HCT116 (cell line): ENCODE results near the gene ACSF2. TPM values are rescaled to one million over a fixed set of nuclear protein-coding genes. Genes with fewer than 3 reads are reported as not detected.

ENCODE experiments used
- ATAC-seq: fragments of 200-7000 bp; cut with Tn5 transposase; 2 replicates; pipeline ENCODE4 v1.9.1; 2020; ENCODE audit warnings: mild to moderate bottlenecking, moderate library complexity
- BruUV-seq: library from RNA; stranded (reverse); fragments of 400-500 nt; replicated peaks from 2 replicates; lab custom pipeline; 2021; lab: Mats Ljungman, UMichigan
- CTCF ChIA-PET: fragments of 300-600 bp; sonication (Branson Sonifier 250); formaldehyde crosslinking; loops from one replicate; lab custom pipeline; 2021; ENCODE audit warnings: antibody characterized with exemption; lab: Charles Lee
- POLR2A ChIA-PET: fragments of 300-600, 350-600 bp; sonication (Branson Sonifier 250); formaldehyde crosslinking; loops from one replicate; lab custom pipeline; 2021; ENCODE audit warnings: antibody characterized with exemption; lab: Charles Lee
- RAD21 ChIA-PET, 2 experiments: fragments of 300-600 bp; sonication (Branson Sonifier 250); formaldehyde crosslinking; loops; one replicate each; lab custom pipeline; 2023; ENCODE audit warnings: low total read pairs in 2 of 2; ENCODE audit not compliant: uncharacterized antibody in 2 of 2, unreplicated experiment in 2 of 2, low non-redundant PET in 1 of 2; lab: Charles Lee
- DNase-seq: peaks from one replicate; pipeline ENCODE4 v3.0.0-alpha.2; 2010; ENCODE audit warnings: low read depth, low spot score
- H2AFZ ChIP-seq: fragments of 200-600 bp; shearing (Covaris generic), sonication (generic); 2 replicates; pipeline ENCODE4 v1.6.1; 2017; ENCODE audit warnings: low read depth, mixed run types, mixed read lengths, antibody characterized with exemption, low read length; ENCODE audit not compliant: poor library complexity, severe bottlenecking
- H3K27ac ChIP-seq: 2 replicates; pipeline ENCODE4 v1.5.1; 2012; ENCODE audit warnings: low read depth, low read length
- H3K27me3 ChIP-seq: fragments of 200-600 bp; sonication (generic); 2 replicates; pipeline ENCODE4 v1.6.1; 2016; ENCODE audit warnings: mixed run types, low read length, mixed read lengths; ENCODE audit not compliant: insufficient read depth
- H3K36me3 ChIP-seq, 2 experiments: fragments of 200-500 bp in 1 of 2; fragments of 200-600 bp in 1 of 2; sonication (Bioruptor generic) in 1 of 2; sonication (generic) in 1 of 2; 2 replicates each; pipeline versions ENCODE4 v1.5.1 to v1.6.1; 2014 to 2016; ENCODE audit warnings: low read length in 2 of 2, inconsistent platforms in 1 of 2, mixed read lengths in 1 of 2, mixed run types in 1 of 2; ENCODE audit not compliant: insufficient read depth in 2 of 2, control insufficient read depth in 1 of 2
- H3K4me1 ChIP-seq, 2 experiments: fragments of 200-600 bp in 1 of 2; sonication (generic) in 1 of 2; 2 replicates each; pipeline versions ENCODE4 v1.5.1 to v1.6.1; 2012 to 2017; ENCODE audit warnings: low read length in 2 of 2, inconsistent platforms in 1 of 2, mild to moderate bottlenecking in 1 of 2, mixed read lengths in 1 of 2, mixed run types in 1 of 2, moderate library complexity in 1 of 2; ENCODE audit not compliant: insufficient read depth in 2 of 2, control insufficient read depth in 1 of 2
- H3K4me2 ChIP-seq: fragments of 200-600 bp; sonication (generic); 2 replicates; pipeline ENCODE4 v1.6.1; 2017; ENCODE audit warnings: mixed run types, low read length, mixed read lengths
- H3K4me3 ChIP-seq, 2 experiments: fragments of 200-600 bp in 1 of 2; sonication (generic) in 1 of 2; replicated peaks in 1 of 2; 2 replicates each; pipeline ENCODE4 v1.5.1; 2011 to 2016; ENCODE audit warnings: low read length in 2 of 2, control low read depth in 1 of 2, low read depth in 1 of 2, mild to moderate bottlenecking in 1 of 2, mixed read lengths in 1 of 2, mixed run types in 1 of 2
- H3K79me2 ChIP-seq: fragments of 200-600 bp; sonication (generic); 2 replicates; pipeline ENCODE4 v1.6.1; 2017; ENCODE audit warnings: mild to moderate bottlenecking, mixed run types, low read length, moderate library complexity, mixed read lengths; ENCODE audit not compliant: insufficient read depth
- H3K9ac ChIP-seq: fragments of 200-600 bp; sonication (generic); 2 replicates; pipeline ENCODE4 v1.6.1; 2016; ENCODE audit warnings: low read length, mixed read lengths
- H3K9me2 ChIP-seq: fragments of 200-600 bp; sonication (generic), shearing (Covaris generic); 2 replicates; pipeline ENCODE4 v1.6.1; 2017; ENCODE audit warnings: mixed run types, mild to moderate bottlenecking, moderate library complexity; ENCODE audit not compliant: insufficient read depth
- H3K9me3 ChIP-seq, 2 experiments: fragments of 200-500 bp in 1 of 2; fragments of 200-600 bp in 1 of 2; sonication (Bioruptor generic) in 1 of 2; sonication (generic) in 1 of 2; 2 replicates each; pipeline ENCODE4 v1.6.1; 2014 to 2017; ENCODE audit warnings: low read length in 2 of 2, mixed read lengths in 2 of 2, inconsistent platforms in 1 of 2, low read depth in 1 of 2, mild to moderate bottlenecking in 1 of 2, mixed run types in 1 of 2, moderate library complexity in 1 of 2; ENCODE audit not compliant: control insufficient read depth in 1 of 2, insufficient read depth in 1 of 2
- H4K20me1 ChIP-seq: fragments of 200-600 bp; sonication (generic), shearing (Covaris generic); 2 replicates; pipeline ENCODE4 v1.6.1; 2017; ENCODE audit warnings: mixed run types, mild to moderate bottlenecking, moderate library complexity; ENCODE audit not compliant: insufficient read depth
- CBX3 ChIP-seq: IDR thresholded peaks from 2 replicates; pipeline ENCODE4 v1.6.1; 2012; ENCODE audit warnings: low read depth
- CEBPB ChIP-seq: IDR thresholded peaks from 2 replicates; pipeline ENCODE4 v1.6.1; 2012; ENCODE audit warnings: low read depth
- EGR1 ChIP-seq: IDR thresholded peaks from 2 replicates; pipeline ENCODE4 v1.6.1; 2012; ENCODE audit warnings: low read depth
- ELF1 ChIP-seq: IDR thresholded peaks from 2 replicates; pipeline ENCODE4 v1.6.1; 2012; ENCODE audit warnings: low read depth, borderline replicate concordance
- EZH2 ChIP-seq: fragments of 200-600 bp; sonication (generic); IDR thresholded peaks from 2 replicates; pipeline ENCODE4 v1.6.1; 2017; ENCODE audit warnings: antibody characterized with exemption, mixed run types
- EZH2phosphoT487 ChIP-seq: fragments of 200-600 bp; IDR thresholded peaks from 2 replicates; pipeline ENCODE4 v1.6.1; 2018; ENCODE audit warnings: antibody characterized with exemption, borderline replicate concordance
- FOSL1 ChIP-seq: IDR thresholded peaks from 2 replicates; pipeline ENCODE4 v1.6.1; 2012; ENCODE audit warnings: low read depth
- JUND ChIP-seq: IDR thresholded peaks from 2 replicates; pipeline ENCODE4 v1.6.1; 2012
- POLR2A ChIP-seq: IDR thresholded peaks from 2 replicates; pipeline ENCODE4 v1.7.0; 2011; ENCODE audit warnings: borderline replicate concordance; ENCODE audit not compliant: insufficient read depth, insufficient read length; ENCODE audit errors: extremely low read depth
- POLR2AphosphoS5 ChIP-seq: IDR thresholded peaks from 2 replicates; pipeline ENCODE4 v1.6.1; 2011; ENCODE audit warnings: mild to moderate bottlenecking, low read depth, low read length, moderate library complexity
- RAD21 ChIP-seq: IDR thresholded peaks from 2 replicates; pipeline ENCODE4 v1.6.1; 2012; ENCODE audit warnings: low read depth, mild to moderate bottlenecking
- SIN3A ChIP-seq: IDR thresholded peaks from 2 replicates; pipeline ENCODE4 v1.6.1; 2012; ENCODE audit warnings: low read depth
- SP1 ChIP-seq: IDR thresholded peaks from 2 replicates; pipeline ENCODE4 v1.6.1; 2012; ENCODE audit warnings: low read depth
- SRF ChIP-seq: IDR thresholded peaks from 2 replicates; pipeline ENCODE4 v1.6.1; 2012; ENCODE audit warnings: low read depth
- TCF7L2 ChIP-seq: IDR thresholded peaks from 2 replicates; pipeline ENCODE4 v1.7.0; 2011; ENCODE audit warnings: borderline replicate concordance, inconsistent platforms; ENCODE audit not compliant: insufficient read depth, insufficient read length; ENCODE audit errors: extremely low read depth
- YY1 ChIP-seq: IDR thresholded peaks from 2 replicates; pipeline ENCODE4 v1.6.1; 2011; ENCODE audit warnings: low read length, low read depth, moderate library complexity, mild to moderate bottlenecking; ENCODE audit not compliant: insufficient replicate concordance; ENCODE audit errors: extremely low read depth
- ZFX ChIP-seq: fragments of 450-650 bp; IDR thresholded peaks from 2 replicates; pipeline ENCODE4 v1.6.1; 2017
- ZNF274 ChIP-seq: fragments of 200-500 bp; sonication (Bioruptor generic); IDR thresholded peaks from 2 replicates; pipeline ENCODE4 v1.6.1; 2014; ENCODE audit warnings: mild to moderate bottlenecking, low read depth, low read length, inconsistent platforms
- intact Hi-C: fragments of 100-400 bp; cut with micrococcal nuclease; formaldehyde crosslinking; loops from 2 replicates; pipeline ENCODE4 v1.10.0; 2022
- total RNA-seq: library from RNA; stranded (reverse); gene quantifications from one replicate; pipeline ENCODE4 v1.2.1, GENCODE V29; 2021; ENCODE audit not compliant: unreplicated experiment
- TF ChIP-seq, protein P1 (sequence below): IDR thresholded peaks from 2 replicates; pipeline ENCODE4 v1.6.1; 2012
- TF ChIP-seq, protein P2 (sequence below): IDR thresholded peaks from 2 replicates; pipeline ENCODE4 v1.6.1; 2011; ENCODE audit warnings: mild to moderate bottlenecking, low read length, moderate library complexity; ENCODE audit not compliant: insufficient replicate concordance; ENCODE audit errors: extremely low read depth
- TF ChIP-seq, protein P3 (sequence below): IDR thresholded peaks from 2 replicates; pipeline ENCODE4 v1.6.1; 2012
- TF ChIP-seq, protein P4 (sequence below), 3 experiments: fragments of 200-600 bp in 1 of 3; sonication (generic) in 1 of 3; IDR thresholded peaks in 2 of 3; conservative IDR thresholded peaks in 1 of 3; 2 replicates each; pipeline ENCODE4 v1.5.1; 2012 to 2017; ENCODE audit warnings: low read depth in 2 of 3, low read length in 2 of 3, antibody characterized with exemption in 1 of 3, borderline replicate concordance in 1 of 3, control low read depth in 1 of 3, mild to moderate bottlenecking in 1 of 3, mixed read lengths in 1 of 3, mixed run types in 1 of 3, moderate library complexity in 1 of 3; ENCODE audit not compliant: insufficient read depth in 1 of 3

ACSF2 gene
- total RNA-seq, 1 experiment from 2014 or later: 52.4 TPM

DNA sequence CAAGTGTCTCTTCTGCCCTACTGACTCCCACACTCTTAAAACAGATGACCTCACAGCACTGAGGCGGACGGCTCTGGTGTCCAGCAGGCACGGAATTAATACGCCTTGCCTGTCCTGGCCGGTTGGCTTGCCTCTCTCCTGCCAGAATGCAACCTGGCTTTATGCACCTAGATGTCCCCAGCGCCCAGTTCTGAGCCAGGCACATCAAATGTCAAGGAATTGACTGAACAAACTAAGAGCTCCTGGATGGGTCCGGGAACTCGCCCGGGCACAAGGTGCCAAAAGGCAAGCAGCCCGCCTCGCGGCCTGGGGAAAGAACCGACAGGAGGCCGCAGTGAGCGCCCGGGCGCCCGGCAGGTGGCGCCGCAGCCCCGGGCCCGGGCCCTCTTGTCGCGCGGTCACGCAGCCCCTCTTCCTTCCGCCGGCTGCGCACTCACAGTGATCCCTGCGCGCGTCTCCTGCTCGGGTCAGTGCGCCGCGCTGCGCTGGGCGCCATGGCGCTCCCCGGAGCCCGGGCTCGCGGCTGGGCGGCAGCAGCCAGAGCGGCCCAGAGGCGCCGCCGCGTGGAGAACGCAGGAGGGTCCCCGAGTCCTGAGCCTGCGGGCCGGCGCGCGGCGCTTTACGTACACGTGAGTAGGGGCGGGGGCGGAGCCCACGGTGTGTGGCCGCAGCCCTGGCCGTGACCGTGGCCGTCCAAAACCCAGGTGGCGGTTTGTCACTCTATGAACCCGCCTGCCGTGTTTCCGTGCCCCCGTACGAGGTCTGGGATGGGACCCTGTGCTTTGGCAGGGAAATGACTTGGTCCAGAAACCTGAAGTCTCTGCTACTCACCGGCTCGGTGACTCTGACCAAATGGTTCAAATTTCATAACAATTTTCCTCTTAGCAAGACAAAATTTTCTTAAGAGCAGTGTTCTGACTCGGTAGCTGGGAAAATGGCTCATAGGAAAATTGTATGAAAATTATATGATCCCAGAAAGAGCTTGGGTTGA, 52.7 kb downstream of the ACSF2 start, which contains the start of gene RSAD1:
Gene RSAD1 (plus strand): TSS at position 470 of the 991 bp plus-strand sequence. CDS start 25 bp downstream, at position 495.
- no TSS peak for BruUV-seq
- POLR2A ChIA-PET: interaction anchor here (0.6 to 2.0 kb wide), 9 partner anchors 9 to 387 kb away, joined by 3 to 12 read pairs (median 3); partner anchors contain the start of genes EPN3, LRRC59 and TOB1
- H3K27me3 ChIP-seq: no peaks in the 10 kb centered on the region
- peaks cover 11 to 19% of the 10 kb centered on the region in 2 experiments; a peak in 3 of 4 replicates for H3K36me3 ChIP-seq
- DNase-seq: peak; percentile 87
- H3K79me2 ChIP-seq: peaks cover 26% of the 10 kb centered on the region
- CTCF ChIA-PET: interaction anchor here (0.8 to 2.4 kb wide), 18 partner anchors 15 to 388 kb away, joined by 3 to 33 read pairs (median 4); partner anchors contain the start of gene LRRC59
- intact Hi-C loops: loop anchor here (1.0 to 2.0 kb wide), 5 partner anchors 51 to 278 kb away; partner anchors contain the start of genes COL1A1 and LRRC59
- H3K4me2 ChIP-seq: peak within 1 kb of the TSS; percentile 87
- peak within 1 kb of the TSS; percentile 77 for H3K27ac ChIP-seq
- no peaks in the 10 kb centered on the region for H4K20me1 ChIP-seq
- peaks cover 21 to 42% of the 10 kb centered on the region in 2 experiments for H3K4me1 ChIP-seq
- ATAC-seq: peak; percentile 81
- RAD21 ChIA-PET: interaction anchor here (0.6 to 1.0 kb wide), 7 partner anchors 15 to 360 kb away, joined by 3 to 5 read pairs (median 3); partner anchors contain the start of gene LRRC59 (in 1 of the 2)
- no peaks in the 10 kb centered on the region for H3K9me2 ChIP-seq
- H2AFZ ChIP-seq: peak within 1 kb of the TSS; percentile 87
- peak within 1 kb of the TSS; percentile 78 to 91 for H3K4me3 ChIP-seq
- peak within 1 kb of the TSS; percentile 88 for H3K9ac ChIP-seq
- no peaks in the 10 kb centered on the region for H3K9me3 ChIP-seq
- TF ChIP-seq, protein P1, sequence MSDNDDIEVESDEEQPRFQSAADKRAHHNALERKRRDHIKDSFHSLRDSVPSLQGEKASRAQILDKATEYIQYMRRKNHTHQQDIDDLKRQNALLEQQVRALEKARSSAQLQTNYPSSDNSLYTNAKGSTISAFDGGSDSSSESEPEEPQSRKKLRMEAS: peak; percentile 92
- no peak; the same call in 1 of the 2 replicates for TF ChIP-seq SP1
- TF ChIP-seq ELF1: no peak
- no peak; the same call in 1 of the 2 replicates for TF ChIP-seq SRF
- no peak for TF ChIP-seq CEBPB
- peak; percentile 85 for TF ChIP-seq EGR1
- peak; percentile 70 for TF ChIP-seq RAD21
- peak; percentile 97 for TF ChIP-seq ZFX
- no peak for TF ChIP-seq EZH2
- TF ChIP-seq TCF7L2: peak; percentile 73
- TF ChIP-seq FOSL1: no peak
- TF ChIP-seq, protein P2, sequence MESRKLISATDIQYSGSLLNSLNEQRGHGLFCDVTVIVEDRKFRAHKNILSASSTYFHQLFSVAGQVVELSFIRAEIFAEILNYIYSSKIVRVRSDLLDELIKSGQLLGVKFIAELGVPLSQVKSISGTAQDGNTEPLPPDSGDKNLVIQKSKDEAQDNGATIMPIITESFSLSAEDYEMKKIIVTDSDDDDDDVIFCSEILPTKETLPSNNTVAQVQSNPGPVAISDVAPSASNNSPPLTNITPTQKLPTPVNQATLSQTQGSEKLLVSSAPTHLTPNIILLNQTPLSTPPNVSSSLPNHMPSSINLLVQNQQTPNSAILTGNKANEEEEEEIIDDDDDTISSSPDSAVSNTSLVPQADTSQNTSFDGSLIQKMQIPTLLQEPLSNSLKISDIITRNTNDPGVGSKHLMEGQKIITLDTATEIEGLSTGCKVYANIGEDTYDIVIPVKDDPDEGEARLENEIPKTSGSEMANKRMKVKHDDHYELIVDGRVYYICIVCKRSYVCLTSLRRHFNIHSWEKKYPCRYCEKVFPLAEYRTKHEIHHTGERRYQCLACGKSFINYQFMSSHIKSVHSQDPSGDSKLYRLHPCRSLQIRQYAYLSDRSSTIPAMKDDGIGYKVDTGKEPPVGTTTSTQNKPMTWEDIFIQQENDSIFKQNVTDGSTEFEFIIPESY: peak; percentile 59
- TF ChIP-seq POLR2AphosphoS5: peak; percentile 98
- TF ChIP-seq JUND: no peak
- TF ChIP-seq, protein P3, sequence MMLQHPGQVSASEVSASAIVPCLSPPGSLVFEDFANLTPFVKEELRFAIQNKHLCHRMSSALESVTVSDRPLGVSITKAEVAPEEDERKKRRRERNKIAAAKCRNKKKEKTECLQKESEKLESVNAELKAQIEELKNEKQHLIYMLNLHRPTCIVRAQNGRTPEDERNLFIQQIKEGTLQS: no peak
- peak; percentile 66 for TF ChIP-seq CBX3
- no peak for TF ChIP-seq EZH2phosphoT487
- no peak for TF ChIP-seq ZNF274
- peak; percentile 92 for TF ChIP-seq YY1
- peak; percentile 82 for TF ChIP-seq POLR2A
- peak; percentile 88 for TF ChIP-seq SIN3A
- TF ChIP-seq, protein P4, sequence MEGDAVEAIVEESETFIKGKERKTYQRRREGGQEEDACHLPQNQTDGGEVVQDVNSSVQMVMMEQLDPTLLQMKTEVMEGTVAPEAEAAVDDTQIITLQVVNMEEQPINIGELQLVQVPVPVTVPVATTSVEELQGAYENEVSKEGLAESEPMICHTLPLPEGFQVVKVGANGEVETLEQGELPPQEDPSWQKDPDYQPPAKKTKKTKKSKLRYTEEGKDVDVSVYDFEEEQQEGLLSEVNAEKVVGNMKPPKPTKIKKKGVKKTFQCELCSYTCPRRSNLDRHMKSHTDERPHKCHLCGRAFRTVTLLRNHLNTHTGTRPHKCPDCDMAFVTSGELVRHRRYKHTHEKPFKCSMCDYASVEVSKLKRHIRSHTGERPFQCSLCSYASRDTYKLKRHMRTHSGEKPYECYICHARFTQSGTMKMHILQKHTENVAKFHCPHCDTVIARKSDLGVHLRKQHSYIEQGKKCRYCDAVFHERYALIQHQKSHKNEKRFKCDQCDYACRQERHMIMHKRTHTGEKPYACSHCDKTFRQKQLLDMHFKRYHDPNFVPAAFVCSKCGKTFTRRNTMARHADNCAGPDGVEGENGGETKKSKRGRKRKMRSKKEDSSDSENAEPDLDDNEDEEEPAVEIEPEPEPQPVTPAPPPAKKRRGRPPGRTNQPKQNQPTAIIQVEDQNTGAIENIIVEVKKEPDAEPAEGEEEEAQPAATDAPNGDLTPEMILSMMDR (IDR thresholded peaks at IDR 0.05 in 2 of 3, conservative IDR thresholded peaks at IDR 0.05 in 1 of 3; ENCODE audit: borderline replicate concordance in 1 of 3, insufficient read depth in 1 of 3, low read depth in 2 of 3, low read length in 2 of 3): peak; percentile 91 to 97 (median 95)
